Activated T-helper 1 cell treated with anti-CD3 and anti-CD28 coated beads, Interleukin-2, amount 50 U/mL, for 16 hours (primary cell): ENCODE results near the gene OR9A4.
"Not testable (repeated sequence)": the region's sequence is repeated elsewhere in the genome, so short reads cannot be mapped to it uniquely, and the experiment has no call there.

Experiments
- DNase-seq, 2 donors: peaks; one replicate each; pipeline ENCODE4 v3.0.0-alpha.2; 2020; ENCODE audit warnings: low read depth in 1 of 2, low spot score in 1 of 2

OR9A4 gene

GRCh38 chr7:141916099-141916498 is at the start of gene OR9A4:
TSS of gene OR9A4 (plus strand) at chr7:141916399. CDS start at chr7:141918876, 2,477 bp downstream.
- DNase-seq = no peak

GRCh38 chr7:141866974-141867373 is 49.2 kb upstream of the OR9A4 start:
- no peak for DNase-seq

- no peak for DNase-seq
These were observed 43.3 kb upstream of the OR9A4 start for GRCh38 chr7:141872931-141873330.

GRCh38 chr7:141874787-141875186 is 41.4 kb upstream of the OR9A4 start:
- no peak for DNase-seq

- no peak for DNase-seq
These were observed 40.7 kb upstream of the OR9A4 start for GRCh38 chr7:141875453-141875852.

- no peak for DNase-seq
These were observed 39.8 kb upstream of the OR9A4 start for GRCh38 chr7:141876371-141876770.

- no peak for DNase-seq
These were observed 38.8 kb upstream of the OR9A4 start for GRCh38 chr7:141877365-141877764.

- no peak for DNase-seq
These were observed 35.2 kb upstream of the OR9A4 start for GRCh38 chr7:141880960-141881359.

- DNase-seq = no peak
These were observed 31.5 kb upstream of the OR9A4 start for GRCh38 chr7:141884539-141885225.

- DNase-seq = no peak
These were observed 26.9 kb upstream of the OR9A4 start for GRCh38 chr7:141889321-141889720.

GRCh38 chr7:141891336-141891735 is 24.9 kb upstream of the OR9A4 start:
- DNase-seq = no peak

- not testable (repeated sequence) for DNase-seq
These were observed 16.8 kb upstream of the OR9A4 start for GRCh38 chr7:141899366-141899765.

- no peak for DNase-seq
These were observed 9.9 kb upstream of the OR9A4 start for GRCh38 chr7:141906285-141906684.

- DNase-seq = no peak
These were observed 4.8 kb upstream of the OR9A4 start for GRCh38 chr7:141911391-141911790.

- no peak for DNase-seq
These were observed 634 bp upstream of the OR9A4 start for GRCh38 chr7:141915565-141915964.

GRCh38 chr7:141920281-141920680 is 4.1 kb downstream of the OR9A4 start:
- no peak for DNase-seq

GRCh38 chr7:141928146-141928844 is 12.1 kb downstream of the OR9A4 start:
- no peak for DNase-seq

GRCh38 chr7:141928845-141929195 is 12.6 kb downstream of the OR9A4 start:
- DNase-seq = no peak

- DNase-seq = no peak
These were observed 14.0 kb downstream of the OR9A4 start for GRCh38 chr7:141930211-141930610.

GRCh38 chr7:141941075-141941474 is 24.9 kb downstream of the OR9A4 start:
- DNase-seq = no peak

GRCh38 chr7:141943846-141944245 is 27.6 kb downstream of the OR9A4 start:
- DNase-seq = no peak

- no peak for DNase-seq
These were observed 28.6 kb downstream of the OR9A4 start for GRCh38 chr7:141944811-141945210.

- DNase-seq = no peak
These were observed 29.2 kb downstream of the OR9A4 start for GRCh38 chr7:141945356-141945755.
